HG03432 (cell line): ENCODE measurements around the gene RALGPS2.
A peak's percentile ranks its signal among the peaks of the same experiment; 100 is the strongest.
"Not testable (repeated sequence)": the region's sequence is repeated elsewhere in the genome, so short reads cannot be mapped to it uniquely, and the experiment has no call there.

Experiments
- ATAC-seq: cut with Tn5 transposase; IDR thresholded peaks from one replicate; pipeline ENCODE4 v1.9.1; 2021; ENCODE audit warnings: mild to moderate bottlenecking, moderate library complexity; ENCODE audit not compliant: unreplicated experiment

The RALGPS2 gene

DNA sequence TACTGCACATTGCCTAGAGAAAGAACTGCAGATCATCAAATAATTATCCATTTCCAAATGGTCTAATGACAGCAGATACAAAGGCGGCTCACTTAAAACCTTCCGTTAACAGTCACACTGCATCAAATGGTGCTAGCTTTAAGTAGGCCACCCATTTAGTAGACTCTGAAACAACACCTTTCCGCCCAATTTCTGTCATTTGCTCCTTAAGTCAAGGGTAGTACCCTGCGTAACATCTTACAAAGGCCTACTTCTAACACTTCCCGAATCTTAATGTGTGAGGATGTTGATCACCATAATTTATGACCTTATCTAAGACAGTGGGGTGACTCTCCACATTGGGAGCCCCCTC lies 692 bp upstream of the RALGPS2 start:
- no peak for ATAC-seq

DNA sequence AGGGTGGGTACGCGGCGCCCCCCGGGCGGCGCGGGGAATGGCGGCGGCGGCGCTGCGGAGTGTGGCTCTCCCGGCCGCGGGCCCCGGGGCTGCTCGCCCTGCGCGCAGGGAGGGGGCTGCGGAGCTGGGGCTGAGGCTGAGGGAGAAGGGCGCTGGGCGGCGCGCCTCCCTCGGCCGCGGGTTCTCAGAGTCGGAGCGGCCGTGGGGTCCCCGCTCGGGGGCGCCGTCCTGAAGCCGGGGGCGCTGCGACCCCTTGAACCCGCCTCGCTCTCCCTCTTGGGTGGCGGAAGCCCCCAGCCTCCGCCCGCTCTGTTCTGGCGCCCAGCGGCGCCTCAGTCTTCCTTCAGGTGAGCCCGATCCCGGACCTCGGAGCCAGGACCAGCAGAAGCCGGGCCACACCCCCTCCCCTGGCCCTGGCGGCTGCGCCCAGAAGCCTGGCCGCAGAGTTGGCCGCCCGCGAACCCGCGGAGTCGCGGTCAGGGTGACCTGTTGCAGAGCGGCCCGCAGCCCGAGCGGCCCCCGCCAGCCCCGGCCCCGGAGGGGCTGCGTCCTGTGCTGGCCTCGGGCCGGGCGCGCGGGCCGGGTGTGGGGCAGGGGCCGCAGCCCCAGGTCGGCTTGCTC lies 532 bp downstream of the RALGPS2 start:
- peak; percentile 43 for ATAC-seq

DNA sequence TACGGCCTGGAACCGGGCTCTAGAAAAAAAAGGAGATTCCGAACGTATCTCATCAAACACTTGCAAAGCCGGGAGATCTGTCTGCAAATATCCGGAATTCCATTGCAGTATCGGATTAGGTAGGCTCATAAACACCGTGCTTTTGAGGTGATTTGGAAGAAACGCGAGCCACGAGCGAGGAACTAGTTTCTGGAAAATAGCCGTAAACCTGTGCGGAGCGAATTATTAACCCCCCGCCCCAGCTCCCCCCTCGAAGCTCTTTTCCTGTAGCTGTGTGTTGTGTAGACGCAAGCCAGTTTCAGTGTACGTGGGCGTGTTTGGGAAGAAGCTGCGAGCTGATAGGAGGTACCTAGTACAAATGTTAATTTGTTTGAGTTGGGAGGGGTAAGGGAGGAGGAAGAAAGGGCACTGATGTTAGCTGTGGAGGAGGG lies 1.1 kb downstream of the RALGPS2 start:
- peak; percentile 75 for ATAC-seq

DNA sequence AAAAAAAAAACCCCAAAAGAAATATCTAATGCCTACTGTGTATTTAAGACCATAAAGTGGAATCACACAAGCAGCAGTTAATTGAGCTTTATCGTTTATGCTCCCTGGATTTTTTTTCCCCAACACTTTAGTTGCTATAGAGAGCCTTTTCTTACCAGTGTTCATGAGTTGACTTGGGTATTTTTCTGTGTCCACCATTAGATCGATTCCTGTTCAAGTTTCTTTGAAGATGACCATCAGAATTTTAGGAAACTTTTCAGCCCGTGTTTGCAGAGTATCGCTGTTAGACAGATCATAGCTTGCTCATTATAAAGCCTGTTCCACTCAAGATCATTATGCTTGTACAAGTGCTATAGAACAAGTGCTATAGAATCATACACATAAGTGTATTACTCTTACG lies 1.5 kb downstream of the RALGPS2 start:
- ATAC-seq: no peak

DNA sequence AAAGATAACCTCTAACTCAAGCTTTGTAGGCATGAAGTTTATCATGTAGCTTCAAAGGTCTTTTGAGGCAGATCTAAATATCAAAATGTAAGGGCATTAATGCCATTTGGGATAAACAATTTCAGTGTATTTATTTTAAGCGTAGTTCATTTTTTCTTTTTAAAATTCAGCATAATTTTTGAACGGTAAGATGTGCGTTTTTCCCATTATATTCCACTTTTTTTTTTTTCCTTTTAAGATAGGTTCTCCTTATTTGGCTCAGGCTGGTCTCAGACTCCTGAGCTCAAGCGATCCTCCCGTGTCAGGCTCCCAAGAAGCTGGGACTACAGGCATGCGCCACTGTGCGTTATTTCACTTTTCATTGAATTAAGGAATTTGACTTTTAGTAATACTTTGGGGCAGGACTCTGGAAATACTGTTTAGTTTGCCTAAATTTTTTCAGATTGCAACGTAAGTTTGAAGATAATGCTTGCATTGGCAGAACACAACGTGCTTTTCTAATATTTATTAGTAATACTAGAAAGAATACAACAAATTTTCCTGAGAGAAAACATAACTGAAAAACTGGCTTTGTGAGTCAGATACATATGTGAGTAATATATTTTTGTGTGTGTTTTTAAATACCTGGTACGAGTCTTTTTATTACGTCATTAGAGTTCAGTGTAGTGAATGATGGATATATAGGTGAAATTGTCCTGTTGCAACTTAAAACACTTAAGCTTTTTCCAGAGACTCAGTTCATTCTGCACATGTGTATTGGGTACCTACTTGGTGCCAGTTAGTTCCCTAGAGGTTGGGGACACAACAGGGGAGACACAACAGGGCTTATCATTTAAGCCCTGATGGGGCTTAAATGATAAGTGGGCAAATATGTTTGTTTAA lies 2.2 kb downstream of the RALGPS2 start:
- no peak for ATAC-seq

DNA sequence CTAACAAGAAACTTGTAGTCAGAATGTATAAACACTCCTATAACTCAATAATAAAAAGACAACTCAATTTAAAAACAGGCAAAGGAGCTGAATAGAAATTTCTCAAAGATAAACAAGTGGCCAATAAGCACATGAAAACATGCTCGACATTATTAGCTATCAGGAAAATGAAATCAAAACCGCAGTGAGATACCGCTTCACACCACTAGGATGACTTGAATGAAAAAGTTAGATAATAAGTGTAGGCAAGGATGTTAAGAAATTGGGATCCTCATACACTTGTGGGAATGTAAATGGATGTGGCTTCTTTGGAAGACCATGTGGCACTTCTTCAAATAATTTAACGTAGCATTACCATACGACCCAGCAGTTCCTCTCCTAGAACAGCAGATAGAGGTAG lies 8.9 kb downstream of the RALGPS2 start:
- no peak for ATAC-seq

DNA sequence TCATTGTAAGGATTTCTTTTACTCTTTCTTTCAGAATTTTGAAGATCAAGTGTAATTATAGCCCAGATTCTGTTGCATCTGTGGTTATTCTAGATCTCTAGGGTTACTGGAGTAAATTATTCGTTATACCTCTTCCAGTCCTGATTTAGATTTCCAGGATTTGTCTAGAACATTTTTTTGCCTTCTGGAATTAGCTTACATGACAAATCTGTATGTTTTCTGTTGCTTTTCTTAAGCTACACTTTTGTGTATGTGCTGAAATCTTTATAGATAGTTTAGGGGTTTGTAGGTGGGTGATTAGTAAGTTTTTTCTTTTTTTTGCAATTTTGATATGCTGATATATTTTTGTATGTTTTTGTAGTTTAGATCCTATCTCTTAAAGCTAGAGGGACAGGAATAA lies 13.7 kb downstream of the RALGPS2 start:
- no peak for ATAC-seq

DNA sequence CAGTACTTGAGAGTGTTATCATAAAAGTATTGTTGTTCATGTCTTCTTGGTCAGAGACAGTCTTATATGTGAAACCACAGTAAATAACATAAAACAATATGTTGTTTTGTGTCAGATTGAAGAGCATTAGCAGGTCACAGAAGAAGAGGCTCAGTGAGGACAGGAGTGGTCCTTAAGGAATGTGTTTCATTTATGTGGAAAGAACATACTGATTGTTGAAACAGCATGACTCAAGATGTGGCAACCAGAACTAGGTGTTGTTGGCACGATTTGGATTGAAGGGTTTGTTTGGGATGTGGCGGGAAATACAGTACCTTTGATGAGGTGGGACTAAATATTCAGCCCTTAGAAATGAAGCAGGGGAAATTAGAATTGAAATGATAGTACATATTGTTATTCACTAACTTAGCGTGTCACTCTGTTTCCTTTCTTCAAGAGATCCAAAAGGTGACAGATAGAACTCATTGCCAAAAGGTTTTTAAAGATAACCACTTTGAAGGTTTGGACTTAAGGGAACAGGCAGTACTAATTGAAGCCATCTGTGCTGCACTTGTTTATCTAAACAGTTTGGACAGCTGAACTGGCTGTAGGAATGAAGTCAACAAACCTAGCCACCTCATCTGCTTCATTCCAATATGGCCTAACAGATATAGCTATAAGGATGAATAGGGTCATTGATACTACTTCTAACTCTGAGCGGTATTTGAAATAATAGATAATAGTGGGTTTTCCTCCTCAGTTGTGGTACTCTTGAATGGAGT lies 14.4 kb downstream of the RALGPS2 start:
- ATAC-seq: no peak

DNA sequence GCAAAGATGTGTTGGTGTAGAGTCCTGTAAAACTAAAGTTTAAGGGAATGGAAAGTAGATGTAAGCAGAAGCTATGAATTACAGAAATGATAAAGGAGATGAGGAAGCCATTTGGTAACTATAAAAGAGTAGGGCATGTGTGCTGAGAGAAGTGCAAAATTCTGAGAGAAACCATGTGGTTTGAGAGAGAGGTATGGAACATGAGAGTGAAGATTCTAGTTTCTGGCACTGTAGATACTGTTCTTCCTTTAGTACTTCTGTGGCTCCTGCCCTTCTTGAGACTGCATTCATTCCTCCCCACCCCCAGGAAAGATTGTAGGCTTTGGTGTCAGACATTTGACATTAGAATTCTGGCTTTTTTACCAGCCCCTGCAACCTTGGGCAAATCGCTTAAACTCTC lies 15.4 kb downstream of the RALGPS2 start:
- no peak for ATAC-seq

DNA sequence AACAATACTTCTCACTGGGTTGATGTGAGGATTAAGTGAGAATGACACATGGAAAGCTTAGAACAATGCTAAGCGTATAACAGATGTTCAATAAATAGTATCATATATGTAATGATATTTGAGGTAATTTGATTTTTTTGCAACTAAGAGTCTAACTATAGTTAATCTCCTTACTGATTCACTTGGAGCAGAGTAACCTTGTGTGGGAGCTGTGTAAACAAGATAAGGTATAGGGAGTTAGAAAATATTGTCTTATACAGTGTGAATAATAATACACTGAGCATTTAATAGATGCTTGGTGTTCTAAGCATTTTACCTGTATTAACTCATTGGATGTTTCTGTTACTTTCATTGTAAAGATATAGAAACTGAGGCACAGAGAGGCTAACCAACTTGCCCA lies 15.9 kb downstream of the RALGPS2 start:
- ATAC-seq: no peak

DNA sequence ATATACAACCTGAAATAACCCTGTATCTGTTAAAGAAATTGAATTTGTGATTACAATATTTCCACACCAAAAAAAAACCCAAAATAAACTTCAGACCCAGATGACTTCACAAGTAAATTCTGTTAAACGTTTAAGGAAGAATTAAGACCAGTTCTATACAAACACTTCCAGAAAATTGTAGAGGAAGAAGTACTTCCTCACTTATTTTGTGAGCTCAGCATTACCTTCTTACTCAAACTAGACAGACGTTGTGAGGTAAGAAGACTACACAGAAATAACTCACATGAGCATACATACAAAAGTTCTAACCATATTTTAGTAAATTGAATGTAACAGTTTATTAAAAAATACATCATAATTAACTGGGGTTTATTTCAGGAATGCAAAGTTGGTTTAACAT lies 18.8 kb downstream of the RALGPS2 start:
- ATAC-seq: no peak

DNA sequence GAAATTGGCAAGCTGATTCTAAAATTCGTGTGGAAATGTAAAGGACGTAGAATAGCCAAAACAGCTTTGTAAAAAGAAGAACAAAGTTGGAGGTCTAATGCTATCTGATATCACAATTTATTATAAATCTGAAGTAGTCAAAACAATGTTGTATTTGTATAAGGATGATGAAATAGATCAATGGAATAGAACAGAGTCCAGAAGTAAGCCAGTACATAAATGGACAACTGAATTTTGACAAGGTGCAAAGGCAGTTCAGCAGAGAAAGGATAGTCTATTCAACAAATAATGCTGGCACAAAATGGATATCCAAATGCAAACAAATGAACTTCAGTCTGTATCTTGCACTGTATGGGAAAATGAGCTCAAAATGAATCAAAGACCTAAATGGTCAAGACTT lies 20.2 kb downstream of the RALGPS2 start:
- ATAC-seq: no peak

DNA sequence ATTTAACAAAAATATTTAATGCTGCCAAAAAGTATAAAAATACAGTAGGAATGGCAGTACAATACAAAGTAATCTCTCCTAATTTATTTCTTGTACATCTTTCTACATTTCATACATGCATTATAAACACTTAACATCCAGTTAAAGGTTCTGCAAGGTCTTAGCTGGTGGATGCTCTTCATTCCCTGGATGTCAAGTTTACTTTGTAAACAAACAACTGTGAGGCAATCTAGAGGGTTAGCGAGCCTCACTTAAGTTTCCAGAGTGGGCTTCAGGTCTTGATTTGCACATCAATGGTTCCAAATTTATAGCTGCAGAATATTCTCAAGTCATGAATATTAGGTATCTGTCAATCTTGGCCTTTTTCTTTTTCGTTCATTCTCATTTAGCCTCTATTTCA lies 21.3 kb downstream of the RALGPS2 start:
- ATAC-seq: no peak

DNA sequence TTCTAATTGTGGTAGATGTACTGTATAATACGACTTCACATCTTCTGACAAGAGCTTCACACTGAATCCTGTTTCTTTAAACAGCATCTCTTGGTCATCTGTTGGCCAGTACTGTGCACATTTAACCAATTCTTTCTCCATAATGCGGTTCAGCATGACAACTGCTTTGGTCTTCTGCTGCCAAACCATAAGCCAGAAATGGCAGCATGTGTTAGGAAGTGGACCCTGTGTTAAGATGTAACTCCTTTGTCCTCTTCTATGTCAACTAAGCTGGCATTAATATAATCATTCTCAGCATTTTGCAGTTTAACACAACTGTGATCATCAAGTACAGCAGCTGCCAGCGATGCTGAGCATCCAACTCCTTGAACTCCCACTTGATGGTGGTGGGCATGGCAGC lies 22.3 kb downstream of the RALGPS2 start:
- ATAC-seq: not testable (repeated sequence)

DNA sequence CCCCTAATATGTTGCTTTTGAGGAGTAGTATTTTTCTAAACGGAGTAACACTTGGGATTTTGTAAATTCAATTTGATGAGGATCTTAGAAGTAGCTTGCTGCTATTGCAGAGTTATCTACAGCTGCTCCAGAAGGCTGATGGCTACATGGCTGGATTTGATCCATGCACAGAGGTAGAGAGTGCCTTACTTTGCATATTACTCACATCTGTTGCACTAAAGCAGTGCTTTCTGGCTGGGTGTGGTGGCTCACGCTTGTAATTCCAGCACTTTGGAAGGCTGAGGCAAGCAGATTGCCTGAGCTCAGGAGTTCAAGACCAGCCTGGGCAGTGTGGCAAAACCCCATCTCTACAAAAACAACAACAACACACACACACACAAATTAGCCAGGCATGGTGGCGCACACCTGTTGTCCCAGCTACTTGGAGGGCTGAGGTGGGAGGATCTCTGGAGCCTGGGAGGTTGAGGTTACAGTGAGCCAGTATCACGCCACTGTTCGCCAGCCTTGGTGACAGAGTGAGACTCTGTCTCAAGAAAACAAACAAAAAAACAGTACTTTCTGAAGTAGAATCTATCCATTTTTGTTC lies 24.6 kb downstream of the RALGPS2 start:
- ATAC-seq: no peak

DNA sequence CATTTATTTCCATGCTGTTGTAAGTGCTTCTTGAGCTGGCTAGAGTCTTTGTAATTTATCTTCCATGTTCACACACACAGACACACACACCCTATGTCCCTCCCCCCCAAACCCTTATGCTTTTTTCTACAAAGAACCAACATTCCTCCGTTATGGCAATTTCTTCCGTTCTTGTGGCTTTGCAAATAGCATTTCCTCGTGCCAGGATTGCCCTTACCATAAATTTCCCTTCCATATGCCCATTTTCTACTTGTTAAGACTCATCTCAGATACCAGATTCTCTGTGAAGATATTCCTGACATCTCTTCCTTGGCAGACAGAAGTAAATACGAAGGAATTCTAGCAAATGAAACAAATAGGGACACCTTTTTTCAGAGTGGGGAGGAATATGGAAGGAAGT lies 26.0 kb downstream of the RALGPS2 start:
- no peak for ATAC-seq

DNA sequence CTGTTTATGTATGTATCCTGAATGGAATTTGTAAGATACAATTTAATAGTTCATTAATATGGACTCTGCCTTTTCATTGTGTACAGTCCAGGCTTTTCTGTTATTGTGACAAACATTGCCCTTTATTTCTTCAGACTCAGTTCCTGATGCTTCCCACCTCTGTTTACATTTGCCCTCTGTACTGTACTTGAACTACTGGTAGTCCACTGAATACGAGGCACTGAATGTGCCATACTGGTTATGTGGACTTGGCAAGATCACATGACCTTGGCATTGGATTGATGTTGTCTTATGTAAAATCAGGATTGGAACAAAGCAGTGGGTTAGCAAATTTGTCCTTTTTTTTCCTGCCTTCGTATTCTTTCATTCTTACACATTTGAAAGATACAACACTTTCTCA lies 27.8 kb downstream of the RALGPS2 start:
- no peak for ATAC-seq

DNA sequence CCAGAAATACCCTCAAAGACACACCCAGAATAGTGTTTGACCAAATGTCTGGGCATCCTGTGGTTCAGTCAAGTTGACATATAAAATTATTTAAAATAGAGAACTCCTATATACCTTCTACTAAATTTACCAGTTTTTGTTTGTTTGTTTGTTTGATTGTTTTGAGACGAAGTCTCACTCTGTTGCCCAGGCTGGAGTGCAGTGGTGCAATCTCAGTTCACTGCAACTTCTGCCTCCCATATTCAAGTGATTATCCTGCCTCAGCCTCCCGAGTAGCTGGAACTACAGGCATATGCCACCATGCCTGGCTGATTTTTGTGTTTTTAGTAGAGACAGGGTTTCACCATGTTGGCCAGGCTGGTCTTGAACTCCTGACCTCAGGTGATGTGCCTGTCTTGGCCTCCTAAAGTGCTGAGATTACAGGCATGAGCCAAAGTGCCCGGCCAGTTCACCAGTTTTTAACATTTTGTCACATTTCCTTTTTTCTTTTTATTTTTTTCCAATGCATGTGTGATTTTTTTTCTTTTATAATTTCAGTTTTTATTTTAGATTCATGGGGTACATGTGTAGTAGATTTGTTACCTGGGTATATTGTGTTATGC lies 29.7 kb downstream of the RALGPS2 start:
- ATAC-seq: not testable (repeated sequence)

DNA sequence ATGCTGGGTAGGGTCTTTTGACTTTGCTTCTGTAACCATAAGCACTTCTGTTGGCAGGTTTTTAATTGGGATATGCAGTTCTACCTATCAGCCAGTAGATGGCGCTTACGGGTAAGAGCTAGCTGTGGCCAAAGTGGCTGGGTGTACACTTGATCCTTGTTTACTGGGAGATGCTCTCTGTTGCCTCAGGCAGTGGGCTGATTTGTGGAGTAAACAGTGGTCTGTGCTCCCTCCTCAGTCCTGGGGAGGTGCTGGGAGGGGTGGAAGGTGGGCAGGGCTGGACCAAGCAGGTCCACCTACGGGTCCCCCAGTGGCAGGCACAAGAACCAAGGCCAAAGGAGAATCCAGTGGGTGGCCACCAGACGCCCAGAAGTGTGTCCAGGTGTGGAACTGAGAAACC lies 43.4 kb downstream of the RALGPS2 start:
- peak; percentile 42 for ATAC-seq

DNA sequence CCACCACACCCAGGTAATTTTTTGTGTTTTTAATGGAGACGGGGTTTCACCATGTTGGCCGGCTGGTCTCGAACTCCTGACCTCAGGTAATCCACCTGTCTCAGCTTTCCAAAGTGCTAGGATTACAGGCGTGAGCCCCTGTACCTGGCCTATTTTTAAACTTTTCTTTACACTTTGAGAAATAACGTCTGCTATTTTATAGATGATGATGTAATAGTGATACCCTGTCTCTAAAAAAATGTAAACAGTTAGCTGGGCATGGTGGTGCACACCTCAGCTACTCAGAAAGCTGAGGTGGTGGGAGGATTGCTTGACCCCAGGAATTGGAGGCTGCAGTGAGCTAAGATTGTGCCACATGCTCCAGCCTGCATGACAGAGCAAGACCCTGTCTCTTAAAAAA lies 47.9 kb downstream of the RALGPS2 start:
- ATAC-seq: no peak

DNA sequence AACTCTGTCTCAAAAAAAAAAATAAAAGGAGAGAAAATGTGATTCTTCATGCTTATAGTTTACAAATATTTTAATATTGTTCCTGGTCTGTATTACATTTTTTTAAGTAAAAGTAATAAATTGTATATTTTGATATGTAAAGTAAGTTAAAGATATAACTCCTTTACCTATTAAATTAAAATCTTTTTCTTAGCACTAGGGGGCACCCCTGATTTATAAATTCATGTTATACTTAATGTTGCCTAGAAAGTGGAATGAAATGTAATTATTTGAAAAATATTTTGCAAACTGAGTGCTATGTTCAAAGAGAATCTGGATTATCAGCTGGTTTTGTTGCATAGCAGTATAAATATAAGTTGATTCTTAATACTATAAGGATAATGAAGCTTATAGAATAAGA lies 49.2 kb downstream of the RALGPS2 start:
- no peak for ATAC-seq
